ENCODE data around the gene SLIT3. TPM values are rescaled to one million over a fixed set of nuclear protein-coding genes. Genes with fewer than 3 reads are reported as not detected.

The SLIT3 gene
- polyA plus RNA-seq, 1 of the 3 experiments (the other 2 are of a cell fraction): 119 TPM

DNA sequence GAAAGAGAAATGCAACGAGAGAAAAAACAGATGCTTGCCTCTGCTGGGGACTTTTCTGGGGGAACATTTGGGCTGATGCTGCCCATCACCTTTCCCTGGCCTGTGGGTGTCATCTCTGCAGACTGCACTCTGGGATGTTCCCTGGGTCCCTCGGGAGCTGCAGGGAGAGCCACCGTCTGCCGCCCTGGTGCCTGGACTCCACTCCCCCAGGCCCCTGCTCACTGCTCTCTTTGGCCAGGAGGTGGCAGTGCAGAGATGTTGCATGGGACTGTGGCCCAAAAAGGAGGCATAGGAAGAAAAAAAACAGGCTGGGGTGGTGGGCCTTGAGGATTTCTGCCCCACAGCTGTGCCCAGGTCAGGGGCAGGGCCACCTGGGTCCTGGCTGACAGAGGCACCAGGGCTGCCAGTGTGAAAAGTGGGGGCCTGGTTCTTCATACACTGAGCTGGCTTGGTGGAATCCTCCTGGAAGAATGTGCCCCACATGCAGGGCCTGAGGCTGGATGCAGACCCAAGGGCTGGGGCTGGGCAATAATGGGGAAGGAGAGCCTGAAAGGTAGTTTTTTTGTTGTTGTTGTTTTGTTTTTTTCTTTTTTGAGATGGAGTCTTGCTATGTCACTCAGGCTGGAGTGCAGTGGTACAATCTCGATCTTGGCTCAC is 353.6 kb downstream of the SLIT3 start:
- Histone ChIP-seq H3K4me1 (ENCODE audit: control insufficient read depth in 1 of 2, insufficient read depth in 2 of 2, low read depth in 1 of 2, low read length in 1 of 2) (peaks cover 0 to 69% of the 10 kb centered on the region in 2 experiments; a peak in 2 of 4 replicates), H3F3A (replicated peaks; ENCODE audit: insufficient read depth) (no peaks in the 10 kb centered on the region), H3K4me3 (ENCODE audit: low read depth in 2 of 2, low read length in 1 of 2) (peak overlapping the region in 1 of 2 experiments; percentile 44; a peak in 1 of 4 replicates), H3K27me3 (ENCODE audit: insufficient read depth) (no peaks in the 10 kb centered on the region), H3K4me2 (no peak overlapping the region), H3K27ac (ENCODE audit: low read depth in 2 of 2, low read length in 1 of 2) (peak overlapping the region in 1 of 2 experiments; percentile 98; a peak in 2 of 4 replicates), H3K36me3 (replicated peaks in 1 of 2; ENCODE audit: control insufficient read depth in 1 of 2, insufficient read depth in 2 of 2, low read length in 1 of 2) (no peaks in the 10 kb centered on the region), H2AFZ (ENCODE audit: low read depth) (no peak overlapping the region), H3K9ac (no peak overlapping the region), H3K9me3 (no peaks in the 10 kb centered on the region), H4K20me1 (ENCODE audit: insufficient read depth) (no peaks in the 10 kb centered on the region), H3K79me2 (ENCODE audit: insufficient read depth) (no peaks in the 10 kb centered on the region), H3K9me2 (no peaks in the 10 kb centered on the region)
- TF ChIP-seq RAD21 (IDR thresholded peaks at IDR 0.05; ENCODE audit: low read length): peak; percentile 88
- TF ChIP-seq RCOR1 (IDR thresholded peaks at IDR 0.05; ENCODE audit: low read length): 0 out of 2 replicates have a peak, but pooled peaks have one; percentile 31
- TF ChIP-seq EP300 (IDR thresholded peaks at IDR 0.05; ENCODE audit: borderline replicate concordance in 1 of 2, low read depth in 1 of 2, low read length in 1 of 2): 0 out of 4 replicates have a peak, but pooled peaks of 1 of the 2 experiments have one; percentile 32
- TF ChIP-seq, protein P1, sequence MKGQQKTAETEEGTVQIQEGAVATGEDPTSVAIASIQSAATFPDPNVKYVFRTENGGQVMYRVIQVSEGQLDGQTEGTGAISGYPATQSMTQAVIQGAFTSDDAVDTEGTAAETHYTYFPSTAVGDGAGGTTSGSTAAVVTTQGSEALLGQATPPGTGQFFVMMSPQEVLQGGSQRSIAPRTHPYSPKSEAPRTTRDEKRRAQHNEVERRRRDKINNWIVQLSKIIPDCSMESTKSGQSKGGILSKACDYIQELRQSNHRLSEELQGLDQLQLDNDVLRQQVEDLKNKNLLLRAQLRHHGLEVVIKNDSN (IDR thresholded peaks at IDR 0.05; ENCODE audit: borderline replicate concordance, low read depth): no peak
- TF ChIP-seq SMC3 (IDR thresholded peaks at IDR 0.05; ENCODE audit: low read depth, low read length): peak; percentile 80
- TF ChIP-seq, protein P2, sequence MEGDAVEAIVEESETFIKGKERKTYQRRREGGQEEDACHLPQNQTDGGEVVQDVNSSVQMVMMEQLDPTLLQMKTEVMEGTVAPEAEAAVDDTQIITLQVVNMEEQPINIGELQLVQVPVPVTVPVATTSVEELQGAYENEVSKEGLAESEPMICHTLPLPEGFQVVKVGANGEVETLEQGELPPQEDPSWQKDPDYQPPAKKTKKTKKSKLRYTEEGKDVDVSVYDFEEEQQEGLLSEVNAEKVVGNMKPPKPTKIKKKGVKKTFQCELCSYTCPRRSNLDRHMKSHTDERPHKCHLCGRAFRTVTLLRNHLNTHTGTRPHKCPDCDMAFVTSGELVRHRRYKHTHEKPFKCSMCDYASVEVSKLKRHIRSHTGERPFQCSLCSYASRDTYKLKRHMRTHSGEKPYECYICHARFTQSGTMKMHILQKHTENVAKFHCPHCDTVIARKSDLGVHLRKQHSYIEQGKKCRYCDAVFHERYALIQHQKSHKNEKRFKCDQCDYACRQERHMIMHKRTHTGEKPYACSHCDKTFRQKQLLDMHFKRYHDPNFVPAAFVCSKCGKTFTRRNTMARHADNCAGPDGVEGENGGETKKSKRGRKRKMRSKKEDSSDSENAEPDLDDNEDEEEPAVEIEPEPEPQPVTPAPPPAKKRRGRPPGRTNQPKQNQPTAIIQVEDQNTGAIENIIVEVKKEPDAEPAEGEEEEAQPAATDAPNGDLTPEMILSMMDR (IDR thresholded peaks at IDR 0.05): peak; percentile 87
- no peak for TF ChIP-seq YY1 (IDR thresholded peaks at IDR 0.05; ENCODE audit: low read depth)
- TF ChIP-seq NRF1 (IDR thresholded peaks at IDR 0.05; ENCODE audit: low read depth, low read length): no peak
- 38% methylated on average over 5 of the region's 5 CpGs for WGBS (ENCODE audit: low lambda C conversion rate)
- peak; percentile 78 for DNase-seq
- ChIA-PET POLR2A (interaction anchor here (0.7 to 1.7 kb wide), 4 partner anchors 41 to 111 kb away, joined by 3 to 7 read pairs (median 4); no protein-coding TSS in a partner anchor), CTCF (interaction anchor here (0.6 to 6.3 kb wide), 86 partner anchors 12 to 677 kb away, joined by 3 to 55 read pairs (median 4); partner anchors contain the start of genes RARS1, SLIT3 and SPDL1)

DNA sequence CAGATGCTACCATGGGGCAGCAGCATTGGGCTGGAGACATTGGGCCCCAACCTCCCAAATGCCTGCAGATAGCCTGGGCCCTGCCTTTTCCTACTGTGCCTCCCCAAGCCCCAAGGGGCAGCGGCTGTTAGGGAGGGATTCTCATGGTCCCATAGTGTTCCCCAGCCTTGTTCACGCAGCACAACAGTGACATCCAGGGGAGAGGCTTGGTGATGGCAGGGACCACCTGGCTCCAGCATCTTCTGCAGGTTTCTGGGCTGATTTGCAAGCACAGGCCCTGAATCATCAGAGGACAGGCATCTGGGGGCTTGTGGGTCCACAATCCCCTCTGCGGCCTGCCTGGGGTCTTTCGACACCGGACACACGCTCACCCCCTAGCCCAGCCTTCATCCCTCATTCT is 354.6 kb downstream of the SLIT3 start:
- Histone ChIP-seq H3K27ac (ENCODE audit: low read depth in 2 of 2, low read length in 1 of 2) (peak overlapping the region in 1 of 2 experiments; percentile 98; a peak in 2 of 4 replicates), H3K79me2 (ENCODE audit: insufficient read depth) (no peaks in the 10 kb centered on the region), H3K36me3 (replicated peaks in 1 of 2; ENCODE audit: control insufficient read depth in 1 of 2, insufficient read depth in 2 of 2, low read length in 1 of 2) (no peaks in the 10 kb centered on the region), H3K4me3 (ENCODE audit: low read depth in 2 of 2, low read length in 1 of 2) (no peak overlapping the region; a peak in 1 of 4 replicates), H3F3A (replicated peaks; ENCODE audit: insufficient read depth) (no peaks in the 10 kb centered on the region), H3K4me2 (no peak overlapping the region), H3K9me3 (no peaks in the 10 kb centered on the region), H3K4me1 (ENCODE audit: control insufficient read depth in 1 of 2, insufficient read depth in 2 of 2, low read depth in 1 of 2, low read length in 1 of 2) (peaks cover 0 to 72% of the 10 kb centered on the region in 2 experiments; a peak in 2 of 4 replicates), H4K20me1 (ENCODE audit: insufficient read depth) (no peaks in the 10 kb centered on the region), H3K9ac (no peak overlapping the region), H3K27me3 (ENCODE audit: insufficient read depth) (no peaks in the 10 kb centered on the region), H2AFZ (ENCODE audit: low read depth) (no peak overlapping the region), H3K9me2 (no peaks in the 10 kb centered on the region)
- ChIA-PET CTCF (interaction anchor here (0.6 to 6.3 kb wide), 60 partner anchors 13 to 676 kb away, joined by 3 to 55 read pairs (median 6); partner anchors contain the start of gene SLIT3), POLR2A (interaction anchor here (0.8 to 1.7 kb wide), 2 partner anchors 61 to 101 kb away, joined by 3 to 7 read pairs; no protein-coding TSS in a partner anchor)
- peak; percentile 69 for DNase-seq
- 85% methylated on average over 5 of the region's 6 CpGs for WGBS (ENCODE audit: low lambda C conversion rate)
- TF ChIP-seq TAF1 (IDR thresholded peaks at IDR 0.05; ENCODE audit: borderline replicate concordance, low read depth, low read length) (no peak), SMC3 (IDR thresholded peaks at IDR 0.05; ENCODE audit: low read depth, low read length) (peak; percentile 83), RXRA (IDR thresholded peaks at IDR 0.05; ENCODE audit: borderline replicate concordance, low read depth) (no peak), SIN3A (IDR thresholded peaks at IDR 0.05; ENCODE audit: borderline replicate concordance, low read depth, low read length) (no peak), TCF12 (IDR thresholded peaks at IDR 0.05) (no peak), RCOR1 (IDR thresholded peaks at IDR 0.05; ENCODE audit: low read length) (peak; percentile 58), FOXJ3 (CRISPR knock-in tag; IDR thresholded peaks at IDR 0.05) (no peak), JUND (IDR thresholded peaks at IDR 0.05) (no peak), MEF2A (IDR thresholded peaks at IDR 0.05; ENCODE audit: borderline replicate concordance, low read depth) (no peak), NRF1 (IDR thresholded peaks at IDR 0.05; ENCODE audit: low read depth, low read length) (no peak), TEAD4 (IDR thresholded peaks at IDR 0.05; ENCODE audit: borderline replicate concordance, insufficient read depth) (no peak), POLR2AphosphoS5 (IDR thresholded peaks at IDR 0.05; ENCODE audit: low read depth, low read length) (no peak), CHD2 (IDR thresholded peaks at IDR 0.05; ENCODE audit: low read length, partially characterized antibody) (no peak), MXI1 (IDR thresholded peaks at IDR 0.05; ENCODE audit: low read depth, low read length) (no peak)
- TF ChIP-seq, protein P1 (IDR thresholded peaks at IDR 0.05; ENCODE audit: borderline replicate concordance, low read depth): no peak
- TF ChIP-seq, protein P3, sequence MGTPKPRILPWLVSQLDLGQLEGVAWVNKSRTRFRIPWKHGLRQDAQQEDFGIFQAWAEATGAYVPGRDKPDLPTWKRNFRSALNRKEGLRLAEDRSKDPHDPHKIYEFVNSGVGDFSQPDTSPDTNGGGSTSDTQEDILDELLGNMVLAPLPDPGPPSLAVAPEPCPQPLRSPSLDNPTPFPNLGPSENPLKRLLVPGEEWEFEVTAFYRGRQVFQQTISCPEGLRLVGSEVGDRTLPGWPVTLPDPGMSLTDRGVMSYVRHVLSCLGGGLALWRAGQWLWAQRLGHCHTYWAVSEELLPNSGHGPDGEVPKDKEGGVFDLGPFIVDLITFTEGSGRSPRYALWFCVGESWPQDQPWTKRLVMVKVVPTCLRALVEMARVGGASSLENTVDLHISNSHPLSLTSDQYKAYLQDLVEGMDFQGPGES (IDR thresholded peaks at IDR 0.05; ENCODE audit: low read depth, low read length): no peak

Measured in SK-N-SH (cell line).